RWPE1 (cell line): ENCODE results near the gene RTN4.
A peak's percentile ranks its signal among the peaks of the same experiment; 100 is the strongest.

Experiments
- CTCF ChIA-PET: fragments of 350-600 bp; sonication (Branson Sonifier 250); formaldehyde crosslinking; extraction: SDS; loops from one replicate; lab custom pipeline; 2021; lab: Yijun Ruan, JAX
- POLR2A ChIA-PET: fragments of 400-600 bp; formaldehyde crosslinking; extraction: SDS; loops from one replicate; lab custom pipeline; 2020; ENCODE audit warnings: antibody characterized with exemption; ENCODE audit not compliant: low non-redundant PET; lab: Yijun Ruan, JAX
- DNase-seq: peaks from one replicate; pipeline ENCODE4 v3.0.0; 2012; ENCODE audit warnings: low spot score
- H3K27ac ChIP-seq: fragments of 450-650 bp; 2 replicates; pipeline ENCODE4 v1.5.1; 2017
- CTCF ChIP-seq: fragments of 450-650 bp; conservative IDR thresholded peaks from 2 replicates; pipeline ENCODE4 v1.5.1; 2017; ENCODE audit warnings: low read depth, mild to moderate bottlenecking

The RTN4 gene

GRCh38 chr2:55050100-55050994 is at the start of gene RTN4:
Gene RTN4, minus strand, starts transcription at chr2:55050451. Its CDS starts 151 bp downstream, at chr2:55050300.
- DNase-seq, result peak; percentile 98
- ChIA-PET POLR2A (interaction anchor here (0.6 to 1.2 kb wide), 5 partner anchors 47 to 925 kb away, joined by 3 read pairs; partner anchors contain the start of genes CLHC1 and RPS27A), CTCF (interaction anchor here (0.6 to 1.3 kb wide), 4 partner anchors 34 to 214 kb away, joined by 3 to 4 read pairs (median 4); no protein-coding TSS in a partner anchor)
- H3K27ac ChIP-seq, result peak within 1 kb of the TSS; percentile 99
- TF ChIP-seq CTCF, result no peak

GRCh38 chr2:55099493-55099877 is 49.2 kb upstream of the RTN4 start:
- no peak overlapping the region for H3K27ac ChIP-seq
- ChIA-PET POLR2A (no interaction called here), CTCF (no interaction called here)
- TF ChIP-seq CTCF, result no peak
- DNase-seq, result no peak

- ChIA-PET CTCF (no interaction called here), POLR2A (interaction anchor here (0.7 kb wide), 1 partner anchor 48 kb away, joined by 3 read pairs; the partner anchor contains the start of gene RTN4)
- peak overlapping the region; percentile 48; the same call in 1 of the 2 replicates for H3K27ac ChIP-seq
- TF ChIP-seq CTCF, result no peak
- DNase-seq, result no peak
These were observed 47.5 kb upstream of the RTN4 start for GRCh38 chr2:55097461-55098410.

GRCh38 chr2:55097082-55097460 is 46.8 kb upstream of the RTN4 start:
- no peak for TF ChIP-seq CTCF
- POLR2A ChIA-PET, result no interaction called here
- peak overlapping the region; percentile 48; the same call in 1 of the 2 replicates for H3K27ac ChIP-seq
- DNase-seq, result no peak
- CTCF ChIA-PET, result no interaction called here

- no peak for TF ChIP-seq CTCF
- ChIA-PET CTCF (no interaction called here), POLR2A (no interaction called here)
- H3K27ac ChIP-seq, result no peak overlapping the region
- DNase-seq, result no peak
These were observed 46.3 kb upstream of the RTN4 start for GRCh38 chr2:55096586-55096985.

- DNase-seq, result peak; percentile 72
- H3K27ac ChIP-seq, result no peak overlapping the region
- POLR2A ChIA-PET, result no interaction called here
- TF ChIP-seq CTCF, result no peak
- CTCF ChIA-PET, result interaction anchor here (0.6 kb wide), 1 partner anchor 577 kb away, joined by 4 read pairs; no protein-coding TSS in a partner anchor
These were observed 43.1 kb upstream of the RTN4 start for GRCh38 chr2:55093381-55093780.
